ENCODE results near the gene MRAP. TPM values are rescaled to one million over a fixed set of nuclear protein-coding genes. Genes with fewer than 3 reads are reported as not detected.

The MRAP gene
- polyA plus RNA-seq, 2 of the 4 experiments (the other 2 are of a cell fraction): not detected

GRCh38 chr21:32278518-32279376, 19.9 kb upstream of the MRAP start, which contains the start of gene MIS18A:
TSS of gene MIS18A (minus strand) at chr21:32279049. CDS start at chr21:32279014, 35 bp downstream.
- Histone ChIP-seq H3K9me3 (no peaks in the 10 kb centered on the region), H3K27ac (peak within 1 kb of the TSS; percentile 69 to 92), H3K4me3 (peak within 1 kb of the TSS; percentile 78), H3K4me1 (0 out of 3 replicates have a peak, but pooled peaks cover 14% of the 10 kb centered on the region), H3K4me2 (peak within 1 kb of the TSS; percentile 96)
- ChIA-PET CTCF (interaction anchor here (1.6 kb wide), 1 partner anchor 13 kb away, joined by 3 read pairs; no protein-coding TSS in a partner anchor), POLR2A (no interaction called here)
- peak; percentile 62 to 90 for DNase-seq (ENCODE audit: low read depth in 1 of 2, low spot score in 1 of 2)
- 3% methylated on average over 12 of the region's 69 CpGs for WGBS (ENCODE audit: missing lambda C conversion rate)
- TF ChIP-seq EP300 (IDR thresholded peaks at IDR 0.05): no peak
- TF ChIP-seq ZFP36 (IDR thresholded peaks at IDR 0.05; ENCODE audit: borderline replicate concordance, partially characterized antibody): no peak
- TF ChIP-seq RNF2 (IDR thresholded peaks at IDR 0.05; ENCODE audit: borderline replicate concordance, low read depth): no peak
- TF ChIP-seq CHD4 (IDR thresholded peaks at IDR 0.05; ENCODE audit: borderline replicate concordance): no peak
- peak; percentile 73; the same call in 1 of the 2 replicates for TF ChIP-seq HDAC2 (IDR thresholded peaks at IDR 0.05)
- peak; percentile 71 for TF ChIP-seq MAFK (IDR thresholded peaks at IDR 0.05; ENCODE audit: partially characterized antibody)
- peak; percentile 53 for TF ChIP-seq POLR2A (IDR thresholded peaks at IDR 0.05; ENCODE audit: low read length)
- TF ChIP-seq JUN (IDR thresholded peaks at IDR 0.05): peak; percentile 40 to 80; a peak in 3 of 5 replicates
- TF ChIP-seq EHF (CRISPR knock-in tag; IDR thresholded peaks at IDR 0.05): no peak
- TF ChIP-seq POLR2AphosphoS2 (conservative IDR thresholded peaks at IDR 0.05; ENCODE audit: low read length): 0 out of 2 replicates have a peak, but pooled peaks have one; percentile 61
- TF ChIP-seq HEYL (CRISPR knock-in tag; IDR thresholded peaks at IDR 0.05): no peak
- TF ChIP-seq HES2 (IDR thresholded peaks at IDR 0.05): no peak
- no peak for TF ChIP-seq REST (IDR thresholded peaks at IDR 0.05)
- peak; percentile 60 for TF ChIP-seq MAX (IDR thresholded peaks at IDR 0.05)
- TF ChIP-seq BCL3 (IDR thresholded peaks at IDR 0.05): 0 out of 3 replicates have a peak, but pooled peaks have one; percentile 41
- TF ChIP-seq PBX3 (IDR thresholded peaks at IDR 0.05): peak; percentile 44; the same call in 1 of the 2 replicates
- TF ChIP-seq KDM5A (IDR thresholded peaks at IDR 0.05): peak; percentile 88
- no peak for TF ChIP-seq FOXS1 (CRISPR knock-in tag; IDR thresholded peaks at IDR 0.05)
- peak; percentile 97 to 98 for ATAC-seq
- FAIRE-seq: no peak

- H3K4me3 ChIP-seq: peak overlapping the region; percentile 78
- FAIRE-seq (no peak), DNase-seq (ENCODE audit: low read depth in 1 of 2, low spot score in 1 of 2) (no peak), ATAC-seq (no peak)
- CTCF ChIA-PET: interaction anchor here (1.6 kb wide), 1 partner anchor 12 kb away, joined by 3 read pairs; no protein-coding TSS in a partner anchor
- H3K27ac ChIP-seq: peak overlapping the region; percentile 62 to 92
- H3K4me1 ChIP-seq: 0 out of 3 replicates have a peak, but pooled peaks cover 14% of the 10 kb centered on the region
- POLR2A ChIA-PET: no interaction called here
- WGBS (ENCODE audit: missing lambda C conversion rate): 47% methylated on average over 7 of the region's 10 CpGs
- peak overlapping the region; percentile 92 for H3K4me2 ChIP-seq
- no peaks in the 10 kb centered on the region for H3K9me3 ChIP-seq
- TF ChIP-seq CTCF (IDR thresholded peaks at IDR 0.05): no peak
- no peak for TF ChIP-seq FOSB (CRISPR knock-in tag; IDR thresholded peaks at IDR 0.05)
- TF ChIP-seq TFCP2L1 (CRISPR knock-in tag; IDR thresholded peaks at IDR 0.05): no peak
- TF ChIP-seq PHF8 (IDR thresholded peaks at IDR 0.05; ENCODE audit: borderline replicate concordance, low read depth): peak; percentile 17; the same call in 1 of the 2 replicates
These were observed 19.3 kb upstream of the MRAP start for GRCh38 chr21:32279377-32279680.

Measured in A549 (cell line).